ENCODE results near the gene MFNG.
A peak's percentile ranks its signal among the peaks of the same experiment; 100 is the strongest.

MFNG gene

DNA sequence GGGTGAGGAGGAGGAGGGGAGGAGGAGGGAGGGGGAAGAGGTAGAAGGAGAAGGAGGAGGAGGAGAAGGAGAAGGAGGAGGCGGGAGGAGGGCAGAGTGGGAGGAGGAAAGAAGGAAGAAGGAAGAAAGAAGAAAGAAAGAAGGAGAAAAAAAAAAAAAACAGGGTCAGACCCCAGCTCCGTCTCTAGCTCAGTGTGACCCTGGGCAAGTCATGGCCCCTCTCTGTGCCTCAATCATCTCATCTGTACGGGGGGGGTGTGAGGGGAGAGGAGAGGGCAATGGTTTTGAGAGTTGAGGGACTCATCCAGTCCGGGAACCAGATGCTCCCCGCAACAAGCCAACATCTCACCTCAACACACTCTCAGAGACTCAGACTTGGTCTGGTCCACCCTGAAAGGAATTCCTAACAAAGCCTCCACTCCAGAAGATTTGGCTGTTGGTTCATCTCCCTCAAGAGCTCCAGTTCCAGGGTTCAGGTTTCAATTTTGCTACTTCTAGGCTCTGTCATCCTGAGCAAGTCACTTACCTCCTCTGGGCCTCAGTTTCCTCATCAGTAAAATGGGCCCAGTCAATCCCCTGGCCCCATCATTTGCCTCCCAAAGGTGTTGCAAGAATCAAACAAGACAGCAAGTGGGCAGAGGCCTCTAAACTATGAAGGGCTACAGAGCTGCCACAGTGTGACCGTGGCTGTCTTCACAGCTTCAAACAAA is 25.4 kb upstream of the MFNG start:
- no peak for DNase-seq (ENCODE audit: low spot score)

GRCh38 chr22:37510091-37510490 is 23.9 kb upstream of the MFNG start:
- DNase-seq (ENCODE audit: low spot score), result no peak

DNA sequence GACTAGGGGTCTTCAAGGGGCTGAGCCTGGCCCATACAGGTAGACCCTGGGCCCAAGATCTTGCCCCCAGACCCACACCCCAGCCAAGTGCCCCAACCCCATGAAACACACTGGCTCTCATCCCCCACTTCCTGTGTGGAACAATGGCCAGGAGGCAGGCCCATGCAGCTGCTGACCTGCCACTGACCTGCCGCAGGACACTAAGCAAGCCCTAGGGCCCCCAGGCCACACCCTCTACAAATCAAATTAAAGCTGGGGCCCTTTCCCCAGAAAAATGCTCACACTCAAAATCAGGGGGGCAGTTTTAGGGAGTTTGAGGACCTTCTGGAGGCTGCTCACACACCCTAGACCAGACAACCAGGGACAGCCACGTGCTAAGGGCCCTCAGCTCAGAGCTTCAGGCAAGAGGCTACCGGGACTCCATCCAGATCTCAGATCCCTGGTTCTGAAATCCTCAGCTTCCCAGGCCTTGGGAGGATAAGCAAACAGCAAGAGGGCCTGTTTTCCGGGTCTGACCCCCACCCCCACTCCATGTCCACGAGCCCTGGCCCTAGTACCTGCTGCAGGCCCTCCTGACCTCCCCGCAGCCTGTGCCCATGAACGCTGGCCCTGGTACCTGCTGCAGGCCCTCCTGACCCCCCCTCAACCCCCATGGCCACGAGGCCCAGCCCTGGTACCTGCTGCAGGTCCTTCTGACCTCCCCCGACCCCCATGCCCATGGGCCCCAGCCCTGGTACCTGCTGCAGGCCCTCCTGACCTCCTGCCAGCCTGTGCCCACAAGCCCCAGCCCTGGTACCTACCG is 23.1 kb upstream of the MFNG start:
- no peak for DNase-seq (ENCODE audit: low spot score)

GRCh38 chr22:37508431-37508992 is 22.3 kb upstream of the MFNG start:
- DNase-seq (ENCODE audit: low spot score), result no peak

GRCh38 chr22:37507731-37508130 is 21.5 kb upstream of the MFNG start:
- DNase-seq (ENCODE audit: low spot score), result no peak

GRCh38 chr22:37505989-37506388 is 19.8 kb upstream of the MFNG start:
- no peak for DNase-seq (ENCODE audit: low spot score)

DNA sequence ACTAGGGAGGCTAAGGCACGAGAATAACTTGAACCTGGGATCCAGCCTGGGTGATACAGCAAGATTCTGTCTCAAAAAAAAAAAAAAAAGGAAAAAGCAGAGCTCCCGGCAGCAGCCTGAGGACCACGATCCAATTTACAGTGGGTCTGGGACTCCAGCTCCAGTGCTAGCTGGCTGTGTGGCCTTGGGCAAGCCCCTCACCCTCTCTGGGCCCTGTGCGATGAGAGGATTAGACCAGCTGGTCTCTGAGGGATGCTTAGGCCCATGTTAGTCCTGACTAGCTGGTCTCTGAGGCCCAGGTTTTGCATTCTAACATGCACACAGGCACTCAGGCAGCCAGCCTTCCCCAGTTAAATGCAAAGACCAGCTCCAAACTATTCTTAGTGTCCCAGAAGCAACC is 19.4 kb upstream of the MFNG start:
- no peak for DNase-seq (ENCODE audit: low spot score)

DNA sequence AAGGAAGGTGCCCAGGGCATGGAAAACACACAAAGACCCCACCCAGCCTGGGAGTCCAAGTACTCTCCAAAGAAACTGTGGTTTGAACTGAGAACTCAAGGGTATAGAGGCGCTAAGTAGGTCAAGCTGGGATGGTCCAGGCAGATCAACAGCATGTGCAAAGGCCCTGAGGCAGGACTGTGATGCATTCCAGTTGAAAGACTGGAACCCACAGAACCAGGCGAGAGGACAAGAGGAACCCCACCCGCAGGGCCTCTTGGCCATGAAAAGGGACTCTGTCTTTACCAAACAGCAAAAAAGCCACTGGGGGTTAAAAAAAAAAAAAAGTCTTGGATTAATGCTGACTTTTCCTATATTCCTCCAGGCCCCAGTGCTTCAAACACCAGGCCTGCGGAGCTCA is 18.8 kb upstream of the MFNG start:
- no peak for DNase-seq (ENCODE audit: low spot score)

DNA sequence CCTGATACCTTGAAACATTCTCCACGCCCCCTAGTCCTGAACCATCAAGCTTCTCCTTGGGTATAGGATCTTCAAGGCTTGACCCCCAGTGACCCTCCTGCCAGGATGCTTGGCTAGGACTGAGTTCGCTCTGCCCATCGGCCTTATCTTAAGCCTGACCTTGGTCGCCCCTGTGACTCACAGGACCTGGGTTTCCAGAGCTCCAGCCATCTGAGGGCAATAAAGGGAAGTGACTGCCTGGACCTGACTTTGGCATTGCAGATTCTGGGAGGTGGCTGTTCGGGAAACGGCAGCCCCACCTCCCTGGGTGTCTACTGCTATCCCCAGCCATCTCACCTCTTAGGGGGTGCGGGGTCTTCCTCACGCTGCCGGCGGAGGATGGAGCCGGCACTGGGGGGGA is 17.7 kb upstream of the MFNG start:
- DNase-seq (ENCODE audit: low spot score), result no peak

DNA sequence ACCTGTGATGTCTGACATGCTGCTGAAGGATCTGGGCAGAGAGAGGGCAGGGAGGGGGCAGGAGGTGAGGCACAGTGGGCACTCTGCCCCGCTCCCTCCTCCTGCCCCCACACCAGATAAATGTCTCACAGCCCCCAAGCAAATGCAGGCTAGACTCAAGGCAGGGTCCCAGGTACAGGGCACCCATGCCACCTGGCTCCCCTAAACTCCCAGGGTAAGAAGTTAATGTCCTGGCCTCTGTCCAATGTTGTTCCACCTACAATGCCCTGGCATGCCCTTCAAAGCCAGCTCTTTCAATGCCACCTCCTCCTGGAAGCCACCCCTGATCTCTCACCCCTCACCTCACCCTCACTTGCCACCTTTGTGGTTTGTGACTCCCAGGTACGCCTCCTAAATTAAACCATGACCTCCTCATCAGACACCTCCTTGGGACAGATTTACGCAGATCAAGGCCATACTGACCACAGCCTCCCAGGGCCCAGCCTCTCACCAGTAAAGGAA is 17.0 kb upstream of the MFNG start:
- DNase-seq (ENCODE audit: low spot score), result no peak

DNA sequence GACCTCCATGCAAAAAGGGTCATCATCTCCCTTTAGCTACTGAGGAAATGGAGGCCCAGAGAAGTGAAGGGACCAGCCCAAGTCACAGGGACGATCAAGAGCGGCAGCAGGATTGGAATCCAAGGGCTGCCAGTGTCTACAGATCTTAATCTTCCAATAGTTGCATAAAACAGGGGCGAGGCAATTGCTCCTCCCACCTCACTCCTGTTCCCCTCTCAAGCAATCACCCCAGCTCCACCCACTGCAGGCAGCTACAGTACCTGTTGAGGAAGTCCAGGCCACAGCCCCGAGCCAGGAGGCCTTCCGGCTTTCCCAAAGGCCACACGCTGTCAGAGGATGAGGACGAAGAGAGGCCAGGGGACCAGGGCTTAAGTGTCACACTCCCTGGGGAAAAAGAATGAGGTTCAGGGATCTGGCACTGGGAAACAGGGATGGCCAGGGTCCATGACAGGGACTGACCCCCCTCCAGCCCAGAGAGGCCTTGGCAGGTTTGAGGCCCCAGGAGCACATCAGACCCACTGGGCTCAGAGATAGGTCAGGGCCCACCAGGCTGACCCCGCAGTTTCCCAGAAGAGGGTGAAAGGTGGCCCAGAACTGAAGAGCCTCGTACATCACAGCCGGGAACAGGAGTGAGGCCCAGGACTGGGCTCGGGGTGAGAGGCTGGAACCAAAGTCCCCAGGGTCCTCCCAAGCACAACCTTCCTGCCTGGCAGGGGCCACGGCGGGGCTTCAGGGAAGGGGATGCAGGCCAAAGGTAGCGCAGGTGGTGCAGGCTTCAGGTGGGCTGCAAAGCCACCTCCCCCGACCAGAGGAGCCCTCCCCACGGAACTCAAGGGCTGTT is 16.4 kb upstream of the MFNG start:
- DNase-seq (ENCODE audit: low spot score), result no peak

DNA sequence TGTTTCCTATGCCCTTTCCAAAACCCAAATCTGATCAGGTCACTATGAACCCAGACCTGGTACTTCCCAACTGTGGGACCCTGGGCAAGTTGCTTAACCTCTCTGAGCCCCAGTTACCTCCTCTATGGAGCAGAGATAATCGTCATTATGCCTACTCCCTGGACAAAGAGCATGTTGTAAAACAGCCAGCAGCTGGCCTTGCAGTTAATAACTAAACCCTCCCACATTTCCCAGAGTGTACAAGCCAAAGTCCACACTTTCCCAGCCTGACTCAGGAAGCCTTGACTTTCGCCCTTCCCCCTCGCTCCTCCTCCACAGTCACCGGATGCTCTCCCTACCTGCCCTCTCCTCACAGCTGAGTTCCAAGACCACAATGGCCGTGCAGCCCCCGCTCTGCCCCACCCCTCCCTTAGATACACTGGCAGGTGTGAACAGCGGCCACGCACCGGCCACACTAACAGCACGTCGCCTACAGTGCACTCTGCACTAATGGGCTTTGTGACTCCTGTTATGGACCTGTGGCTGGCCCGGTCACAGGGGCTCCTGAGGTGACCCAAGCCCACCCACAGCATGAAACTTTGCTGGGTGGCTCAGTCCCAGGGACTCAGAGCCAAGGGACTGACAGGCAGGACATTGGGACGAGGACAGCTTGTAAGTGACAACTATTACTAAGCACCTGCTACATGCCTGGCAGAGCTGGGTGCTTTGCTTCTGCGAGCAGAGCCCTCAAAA is 15.6 kb upstream of the MFNG start:
- no peak for DNase-seq (ENCODE audit: low spot score)

DNA sequence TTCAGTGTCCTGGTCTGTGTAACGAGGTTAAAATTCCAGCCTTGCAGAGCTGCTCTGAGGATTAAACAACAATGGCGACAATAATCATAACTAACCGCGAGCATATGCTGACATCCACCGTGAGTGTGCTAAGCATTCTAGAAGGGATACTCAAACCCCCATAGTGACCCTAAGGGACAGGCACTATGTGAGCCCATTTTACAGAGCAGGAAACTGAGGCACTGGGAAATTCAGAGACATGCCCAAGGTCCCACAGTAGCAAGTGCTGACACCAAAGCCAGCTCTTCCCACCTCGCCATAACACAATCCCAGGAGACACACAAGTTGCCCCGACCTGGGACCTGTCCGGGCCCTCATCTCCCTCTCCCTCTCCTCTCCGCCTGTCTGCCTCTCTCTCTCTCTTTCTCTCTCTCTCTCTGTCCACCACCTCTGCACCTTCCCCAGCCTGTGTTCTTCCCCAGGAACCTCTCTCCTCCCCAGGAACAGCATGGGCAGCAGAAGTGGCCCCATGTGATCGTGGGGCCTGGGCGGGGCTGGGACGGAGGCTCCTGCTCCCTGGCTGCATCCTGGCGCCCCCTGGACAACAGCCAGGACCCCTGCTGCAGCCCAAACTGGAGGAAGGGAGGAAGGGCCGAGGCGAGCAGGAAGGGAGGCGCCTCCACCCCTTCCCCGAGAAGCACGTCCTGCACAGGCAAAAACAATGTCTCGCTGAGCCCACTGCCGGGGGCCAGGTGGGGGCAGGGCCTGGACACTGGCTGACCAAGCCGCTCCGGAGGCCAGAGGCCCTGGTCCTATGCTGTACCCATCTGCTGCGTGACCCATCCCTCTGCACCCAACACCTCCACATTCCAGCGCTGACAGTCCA is 14.8 kb upstream of the MFNG start:
- DNase-seq (ENCODE audit: low spot score), result no peak

GRCh38 chr22:37499789-37500540 is 13.8 kb upstream of the MFNG start:
- DNase-seq (ENCODE audit: low spot score), result no peak

DNA sequence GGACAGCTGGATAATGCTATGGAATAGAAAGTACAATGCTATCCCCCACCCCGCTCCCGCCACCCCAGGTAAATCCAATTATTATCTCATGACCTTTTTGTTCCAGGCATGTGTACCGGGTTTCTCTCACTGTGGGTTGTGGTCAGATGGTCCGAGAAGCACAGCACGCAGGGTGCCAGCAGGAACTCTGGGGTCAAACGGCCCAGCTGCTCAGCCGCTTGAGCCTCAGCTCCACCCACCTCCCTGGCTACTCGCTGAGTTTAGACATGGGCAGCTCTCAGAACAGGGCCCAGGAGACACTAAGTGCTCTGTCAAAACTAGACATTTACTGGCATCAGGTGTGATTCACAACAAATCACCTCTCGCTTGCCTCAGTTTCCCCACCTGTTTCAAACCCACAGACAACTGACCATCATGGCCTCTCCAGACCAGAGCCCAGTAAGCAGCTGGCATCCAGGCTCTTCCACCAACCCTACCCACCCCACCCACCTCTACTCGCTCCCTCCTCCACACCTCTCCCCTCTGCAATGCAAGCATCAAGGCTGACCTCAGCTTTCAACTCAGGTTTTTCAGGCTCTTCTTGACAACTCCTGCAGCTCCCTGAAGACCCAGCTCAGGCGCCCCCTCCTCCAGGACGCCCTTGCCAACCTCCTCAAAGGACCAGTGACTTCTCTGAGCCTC is 13.0 kb upstream of the MFNG start:
- DNase-seq (ENCODE audit: low spot score), result no peak

DNA sequence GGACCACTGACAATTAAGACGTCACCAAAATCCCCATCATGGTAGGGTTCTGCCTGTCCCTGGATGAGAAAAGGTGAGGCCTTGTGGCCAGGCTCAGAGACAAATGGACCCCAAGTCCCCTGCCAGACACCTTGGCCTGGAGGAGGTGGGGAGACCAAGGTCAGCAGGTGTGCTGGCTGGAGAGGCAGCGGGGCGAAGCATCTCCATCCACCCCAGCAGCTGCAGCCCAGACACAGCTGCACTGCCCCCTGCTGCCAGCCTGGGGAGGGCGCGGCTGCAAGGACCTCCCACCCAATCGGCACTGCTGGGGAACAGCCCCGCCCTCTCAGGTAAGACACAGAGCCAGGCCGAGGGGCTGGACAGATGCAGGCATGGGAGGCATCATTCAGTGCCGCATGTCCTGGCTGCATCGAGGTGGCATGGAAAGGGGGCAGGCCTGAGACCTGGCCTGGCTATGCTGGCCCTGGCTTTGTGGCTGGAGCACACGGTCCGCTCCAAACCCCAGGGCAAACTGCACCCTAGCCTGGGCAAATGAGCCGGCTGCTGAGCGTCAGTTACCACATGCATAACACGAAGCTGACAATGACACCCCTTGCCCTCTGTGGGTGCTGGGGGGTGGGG is 12.2 kb upstream of the MFNG start:
- peak; percentile 58 for DNase-seq (ENCODE audit: low spot score)

DNA sequence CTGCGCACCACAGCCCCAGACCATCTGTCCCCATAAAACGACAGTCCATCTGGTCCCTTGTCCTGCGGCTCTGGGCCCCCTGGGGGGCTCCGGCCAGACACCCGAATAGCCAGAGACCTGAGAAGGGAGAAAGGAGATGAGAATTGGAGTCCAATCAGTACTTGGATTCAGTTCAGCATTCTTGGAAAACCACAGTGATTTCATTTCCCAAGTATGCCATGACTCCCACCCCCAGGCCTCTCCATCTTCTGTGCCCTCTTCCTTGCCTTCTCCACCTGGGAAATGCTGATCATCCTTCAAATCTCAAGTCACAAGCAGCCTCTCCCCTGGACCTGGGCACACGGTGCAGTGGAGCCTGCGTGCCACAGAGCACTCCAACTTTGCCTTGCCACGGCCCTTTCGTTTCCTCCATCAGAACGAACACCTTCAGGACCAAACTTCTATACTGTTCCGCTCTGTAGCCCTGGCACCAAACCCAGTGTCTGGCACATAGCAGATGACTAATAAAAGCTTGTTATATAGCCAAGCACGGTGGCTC is 10.9 kb upstream of the MFNG start:
- DNase-seq (ENCODE audit: low spot score), result no peak

DNA sequence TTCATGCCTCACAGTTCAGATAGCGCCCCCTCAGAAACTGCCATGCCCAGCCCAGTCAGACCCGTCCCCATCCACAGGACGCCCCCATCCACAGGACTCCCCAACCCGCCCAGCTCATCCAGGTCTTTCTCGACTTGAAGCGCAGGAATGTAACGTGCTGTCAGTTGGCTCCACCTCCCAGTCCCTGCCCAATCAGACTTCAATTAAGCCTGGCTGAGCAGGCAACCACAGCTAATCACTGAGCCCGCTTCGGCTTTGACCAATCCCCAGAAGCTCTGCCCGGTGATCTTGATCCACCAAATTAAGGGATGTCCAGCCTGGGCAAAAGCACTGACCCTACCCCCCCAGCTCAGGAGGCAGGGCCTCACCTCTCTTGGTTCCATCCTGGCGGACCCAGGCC is 10.5 kb upstream of the MFNG start:
- DNase-seq (ENCODE audit: low spot score), result no peak

GRCh38 chr22:37493979-37494378 is 7.8 kb upstream of the MFNG start:
- DNase-seq (ENCODE audit: low spot score), result no peak

Measured in activated CD4-positive, alpha-beta T cell treated with anti-CD3 and anti-CD28 coated beads, Interleukin-2, Interleukin-4, amounts not matched to agents 100 ng/mL and 50 ng/mL, durations not matched to agents 16 hours and 8 hours (primary cell).